Kidney (tissue), 22 donors: Measurements from ENCODE around the gene TBC1D9B. TPM values are rescaled to one million over a fixed set of nuclear protein-coding genes. Genes with fewer than 3 reads are reported as not detected.

Experiments used
- DNase-seq, 5 donors: peaks; one replicate each; pipeline ENCODE4 v3.0.0-alpha.2; 2013 to 2020
- FAIRE-seq: peaks from 2 replicates; lab custom pipeline; 2012; peaks lifted over from hg19 to GRCh38; lab: Jason Lieb, UNC
- H3K27ac ChIP-seq, 2 donors: one replicate each; pipeline ENCODE4 v1.7.0; 2013; ENCODE audit warnings: low read depth in 2 of 2, low read length in 2 of 2, inconsistent platforms in 1 of 2
- H3K27me3 ChIP-seq: one replicate; pipeline ENCODE4 v1.7.1; 2013; ENCODE audit warnings: low read length, inconsistent platforms; ENCODE audit not compliant: control insufficient read depth, insufficient read depth
- H3K36me3 ChIP-seq, 3 donors: one replicate each; pipeline versions ENCODE4 v1.7.0 to v1.7.1; 2013; ENCODE audit warnings: low read length in 3 of 3, control low read depth in 1 of 3, inconsistent platforms in 1 of 3; ENCODE audit not compliant: insufficient read depth in 3 of 3, control insufficient read depth in 2 of 3
- H3K4me1 ChIP-seq, 3 donors: one replicate each; pipeline versions ENCODE4 v1.7.0 to v1.7.1; 2013; ENCODE audit warnings: low read length in 3 of 3, inconsistent platforms in 1 of 3, low read depth in 1 of 3; ENCODE audit not compliant: control insufficient read depth in 2 of 3, insufficient read depth in 2 of 3
- H3K4me3 ChIP-seq, 3 donors: one replicate each; pipeline versions ENCODE4 v1.7.0 to v1.8.1; 2013; ENCODE audit warnings: low read length in 3 of 3, control low read depth in 1 of 3, inconsistent platforms in 1 of 3
- H3K9ac ChIP-seq, 3 donors: one replicate each; pipeline versions ENCODE4 v1.7.0 to v1.7.1; 2013; ENCODE audit warnings: low read length in 3 of 3, control low read depth in 1 of 3, inconsistent platforms in 1 of 3
- H3K9me3 ChIP-seq, 3 donors: one replicate each; pipeline versions ENCODE4 v1.7.0 to v1.7.1; 2013; ENCODE audit warnings: low read length in 3 of 3, control low read depth in 1 of 3, inconsistent platforms in 1 of 3; ENCODE audit not compliant: control insufficient read depth in 2 of 3, insufficient read depth in 1 of 3
- intact Hi-C: fragments of 100-400 bp; cut with DNase I; formaldehyde crosslinking; loops from one replicate; pipeline ENCODE4 v1.11.1; 2022
- long read RNA-seq, 10 donors: library from polyadenylated mRNA in 1 of 10; unstranded in 1 of 10; transcript quantifications; one replicate each; pipeline ENCODE4 v2.0.0 and lab custom pipeline, GENCODE V29; 2021 to 2026
- polyA plus RNA-seq: library from polyadenylated mRNA; stranded (reverse); fragments of 350-450 nt; fragmentation: Illumina TruSeq; extraction: RNeasy Lipid Tissue Mini Kit (QIAGEN cat#74804); gene quantifications from one replicate; pipeline ENCODE4 v1.2.3, GENCODE V29; 2014; ENCODE audit warnings: low read depth, low replicate concordance; ENCODE audit not compliant: insufficient read depth
- total RNA-seq: library from RNA; stranded (reverse); fragmentation: NEBNext Ultra II Directional; extraction: Animal tissue kit (Norgen Biotek cat#: 25700); gene quantifications from one replicate; pipeline ENCODE4 v1.2.1, GENCODE V29; 2021
- TF ChIP-seq, protein P1 (sequence below): IDR thresholded peaks from 3 replicates; pipeline ENCODE4 v1.5.1; 2012; ENCODE audit warnings: mild to moderate bottlenecking, moderate library complexity, borderline replicate concordance; ENCODE audit not compliant: insufficient read depth; ENCODE audit errors: extremely low read depth
- donor health status: control.
- donor health status: control.
- donor health status: control.
- donor health status: control.
- donor health status: control.
- donor health status: DM: yes; HTN: yes; CAD: no.
- donor health status: Normal renal cell carcinoma (clear cell type).

Gene TBC1D9B
- total RNA-seq (117 TPM), polyA plus RNA-seq (49.5 TPM)
- long read RNA-seq, donor 1, full-length matches to known transcripts, result 8 of 21 reads
- long read RNA-seq, donor 1, partial matches to known transcripts, result 13 of 21 reads
- long read RNA-seq, donor 1, other reads (novel, unspliced or antisense), result 0 of 21 reads
- long read RNA-seq, donor 2, full-length matches to known transcripts, result 6 of 21 reads
- long read RNA-seq, donor 2, partial matches to known transcripts, result 15 of 21 reads
- long read RNA-seq, donor 2, other reads (novel, unspliced or antisense), result 0 of 21 reads
- long read RNA-seq, donor 3, full-length matches to known transcripts, result 8 of 18 reads
- long read RNA-seq, donor 3, partial matches to known transcripts, result 10 of 18 reads
- long read RNA-seq, donor 3, other reads (novel, unspliced or antisense), result 0 of 18 reads
- long read RNA-seq, donor 4, full-length matches to known transcripts, result 10 of 22 reads
- long read RNA-seq, donor 4, partial matches to known transcripts, result 12 of 22 reads
- long read RNA-seq, donor 4, other reads (novel, unspliced or antisense), result 0 of 22 reads
- long read RNA-seq, donor 5, result 0 reads
- long read RNA-seq, donor 6, result 0 reads
- long read RNA-seq, donor 7, full-length matches to known transcripts, result 36 of 126 reads
- long read RNA-seq, donor 7, partial matches to known transcripts, result 34 of 126 reads
- long read RNA-seq, donor 7, other reads (novel, unspliced or antisense), result 56 of 126 reads
- long read RNA-seq, donor 8, full-length matches to known transcripts, result 8 of 19 reads
- long read RNA-seq, donor 8, partial matches to known transcripts, result 11 of 19 reads
- long read RNA-seq, donor 8, other reads (novel, unspliced or antisense), result 0 of 19 reads
- long read RNA-seq, donor 9, partial matches to known transcripts, result 0 of 2 reads
- long read RNA-seq, donor 9, other reads (novel, unspliced or antisense), result 0 of 2 reads
- long read RNA-seq, donor 10, full-length matches to known transcripts, result 12 of 18 reads
- long read RNA-seq, donor 10, partial matches to known transcripts, result 6 of 18 reads
- long read RNA-seq, donor 10, other reads (novel, unspliced or antisense), result 0 of 18 reads

GRCh38 chr5:179907556-179908324 is at the start of gene TBC1D9B:
Gene TBC1D9B, minus strand, starts transcription at chr5:179907897. Its CDS starts 76 bp downstream, at chr5:179907821.
- no peak within 1 kb of the TSS for H3K27ac ChIP-seq
- H3K27me3 ChIP-seq, result no peaks in the 10 kb centered on the region
- intact Hi-C loops, result no loop called here
- peak; percentile 60 to 90 (median 76) for DNase-seq
- H3K4me3 ChIP-seq, result peak within 1 kb of the TSS; percentile 58 to 75 (median 66)
- FAIRE-seq, result no peak
- peak within 1 kb of the TSS; percentile 11 to 69 (median 36) for H3K9ac ChIP-seq
- H3K9me3 ChIP-seq, result no peaks in the 10 kb centered on the region
- peaks cover 3 to 10% (median 7%) of the 10 kb centered on the region in 3 donors for H3K36me3 ChIP-seq
- TF ChIP-seq, protein P1, sequence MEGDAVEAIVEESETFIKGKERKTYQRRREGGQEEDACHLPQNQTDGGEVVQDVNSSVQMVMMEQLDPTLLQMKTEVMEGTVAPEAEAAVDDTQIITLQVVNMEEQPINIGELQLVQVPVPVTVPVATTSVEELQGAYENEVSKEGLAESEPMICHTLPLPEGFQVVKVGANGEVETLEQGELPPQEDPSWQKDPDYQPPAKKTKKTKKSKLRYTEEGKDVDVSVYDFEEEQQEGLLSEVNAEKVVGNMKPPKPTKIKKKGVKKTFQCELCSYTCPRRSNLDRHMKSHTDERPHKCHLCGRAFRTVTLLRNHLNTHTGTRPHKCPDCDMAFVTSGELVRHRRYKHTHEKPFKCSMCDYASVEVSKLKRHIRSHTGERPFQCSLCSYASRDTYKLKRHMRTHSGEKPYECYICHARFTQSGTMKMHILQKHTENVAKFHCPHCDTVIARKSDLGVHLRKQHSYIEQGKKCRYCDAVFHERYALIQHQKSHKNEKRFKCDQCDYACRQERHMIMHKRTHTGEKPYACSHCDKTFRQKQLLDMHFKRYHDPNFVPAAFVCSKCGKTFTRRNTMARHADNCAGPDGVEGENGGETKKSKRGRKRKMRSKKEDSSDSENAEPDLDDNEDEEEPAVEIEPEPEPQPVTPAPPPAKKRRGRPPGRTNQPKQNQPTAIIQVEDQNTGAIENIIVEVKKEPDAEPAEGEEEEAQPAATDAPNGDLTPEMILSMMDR, result peak; percentile 48
- H3K4me1 ChIP-seq, result peaks cover 0 to 6% (median 0%) of the 10 kb centered on the region in 3 donors

DNA sequence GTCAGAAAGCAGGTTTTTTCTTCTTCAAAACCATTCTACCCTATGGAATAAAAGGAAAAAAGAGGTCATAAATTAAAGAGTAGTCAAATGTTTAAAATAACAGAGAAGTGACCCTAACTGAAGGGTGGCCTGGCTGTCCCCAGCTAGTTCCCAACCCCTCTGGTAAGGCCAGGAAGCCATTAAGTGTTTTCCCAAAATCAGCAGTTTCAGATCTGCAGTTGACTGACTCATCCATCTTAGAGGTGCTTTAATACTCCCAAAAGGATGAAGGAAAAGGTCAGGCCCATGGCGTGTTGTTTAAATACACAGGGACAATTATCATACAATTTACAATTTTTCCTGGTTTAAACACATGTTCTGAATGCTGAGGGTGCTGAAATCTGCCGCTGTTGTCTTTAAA is 47.9 kb upstream of the TBC1D9B start:
- intact Hi-C loops, result no loop called here
- no peak for DNase-seq
- H3K36me3 ChIP-seq, result peaks cover 0 to 8% (median 2%) of the 10 kb centered on the region in 3 donors
- H3K4me1 ChIP-seq, result no peaks in the 10 kb centered on the region
- TF ChIP-seq, protein P1, result no peak
- H3K27ac ChIP-seq, result no peak overlapping the region
- H3K4me3 ChIP-seq, result no peak overlapping the region
- no peaks in the 10 kb centered on the region for H3K9me3 ChIP-seq
- no peaks in the 10 kb centered on the region for H3K27me3 ChIP-seq
- H3K9ac ChIP-seq, result no peak overlapping the region
- no peak for FAIRE-seq

- Histone ChIP-seq H3K27ac (no peak overlapping the region), H3K4me3 (no peak overlapping the region), H3K27me3 (no peaks in the 10 kb centered on the region), H3K9ac (no peak overlapping the region), H3K9me3 (no peaks in the 10 kb centered on the region), H3K36me3 (peaks cover 0 to 8% (median 2%) of the 10 kb centered on the region in 3 donors), H3K4me1 (no peaks in the 10 kb centered on the region)
- intact Hi-C loops, result no loop called here
- DNase-seq (no peak), FAIRE-seq (no peak)
- TF ChIP-seq, protein P1, result no peak
These were observed 47.4 kb upstream of the TBC1D9B start for GRCh38 chr5:179955062-179955461.
